ENCODE data around the gene PPP1R18. TPM values are rescaled to one million over a fixed set of nuclear protein-coding genes. Genes with fewer than 3 reads are reported as not detected.
A peak's percentile ranks its signal among the peaks of the same experiment; 100 is the strongest.

The PPP1R18 gene
- total RNA-seq, 1 donor from 2014 or later: 156 TPM

GRCh38 chr6:30657454-30657853 lies 29.0 kb downstream of the PPP1R18 start:
- Histone ChIP-seq H3K9me3 (ENCODE audit: insufficient read depth, low read depth, low read length) (no peaks in the 10 kb centered on the region), H3K4me3 (ENCODE audit: insufficient read depth, low read depth, low read length) (no peak overlapping the region), H3K4me1 (ENCODE audit: insufficient read depth, low read length) (peaks cover 14% of the 10 kb centered on the region), H3K27me3 (ENCODE audit: insufficient read depth, low read length) (no peaks in the 10 kb centered on the region), H3K9ac (ENCODE audit: low read length) (peak overlapping the region; percentile 37), H3K27ac (ENCODE audit: low read depth, low read length) (no peak overlapping the region), H2AFZ (ENCODE audit: low read depth, low read length) (no peak overlapping the region), H3K79me2 (ENCODE audit: insufficient read depth, low read length) (no peaks in the 10 kb centered on the region), H3K36me3 (ENCODE audit: insufficient read depth, low read length) (peaks cover 53% of the 10 kb centered on the region), H3K4me2 (ENCODE audit: low read length) (no peak overlapping the region), H4K20me1 (ENCODE audit: insufficient read depth, low read length) (peaks cover 5% of the 10 kb centered on the region)
- Mint-ChIP-seq H3K4me1 (ENCODE audit: low read depth, unreplicated experiment) (peaks cover 33% of the 10 kb centered on the region), H3K4me3 (ENCODE audit: unreplicated experiment) (peak overlapping the region; percentile 11), H3K27me3 (ENCODE audit: low read depth, unreplicated experiment) (no peaks in the 10 kb centered on the region), H3K9me3 (ENCODE audit: unreplicated experiment) (no peaks in the 10 kb centered on the region), H3K36me3 (ENCODE audit: low read depth, unreplicated experiment) (peaks cover 40% of the 10 kb centered on the region), H3K27ac (ENCODE audit: unreplicated experiment) (peak overlapping the region; percentile 75)
- FAIRE-seq (no peak), DNase-seq (ENCODE audit: low read depth) (no peak)
- TF ChIP-seq EZH2 (IDR thresholded peaks at IDR 0.05; ENCODE audit: insufficient read depth, low read length) (no peak), CTCF (IDR thresholded peaks at IDR 0.05; ENCODE audit: insufficient read depth, low read depth, low read length) (no peak)

GRCh38 chr6:30656513-30656912 lies 29.9 kb downstream of the PPP1R18 start:
- H2AFZ ChIP-seq (ENCODE audit: low read depth, low read length): no peak overlapping the region
- H3K4me2 ChIP-seq (ENCODE audit: low read length): no peak overlapping the region
- no peaks in the 10 kb centered on the region for H3K79me2 ChIP-seq (ENCODE audit: insufficient read depth, low read length)
- peak overlapping the region; percentile 5 for H3K27ac ChIP-seq (ENCODE audit: low read depth, low read length)
- H3K4me1 ChIP-seq (ENCODE audit: insufficient read depth, low read length): peaks cover 14% of the 10 kb centered on the region
- Mint-ChIP-seq H3K9me3 (ENCODE audit: unreplicated experiment) (no peaks in the 10 kb centered on the region), H3K27me3 (ENCODE audit: low read depth, unreplicated experiment) (no peaks in the 10 kb centered on the region), H3K27ac (ENCODE audit: unreplicated experiment) (peak overlapping the region; percentile 18), H3K4me3 (ENCODE audit: unreplicated experiment) (no peak overlapping the region), H3K36me3 (ENCODE audit: low read depth, unreplicated experiment) (peaks cover 34% of the 10 kb centered on the region), H3K4me1 (ENCODE audit: low read depth, unreplicated experiment) (peaks cover 33% of the 10 kb centered on the region)
- H3K4me3 ChIP-seq (ENCODE audit: insufficient read depth, low read depth, low read length): no peak overlapping the region
- H3K9me3 ChIP-seq (ENCODE audit: insufficient read depth, low read depth, low read length): no peaks in the 10 kb centered on the region
- no peaks in the 10 kb centered on the region for H3K27me3 ChIP-seq (ENCODE audit: insufficient read depth, low read length)
- H4K20me1 ChIP-seq (ENCODE audit: insufficient read depth, low read length): peaks cover 5% of the 10 kb centered on the region
- DNase-seq (ENCODE audit: low read depth): no peak
- FAIRE-seq: no peak
- no peak overlapping the region for H3K9ac ChIP-seq (ENCODE audit: low read length)
- TF ChIP-seq EZH2 (IDR thresholded peaks at IDR 0.05; ENCODE audit: insufficient read depth, low read length): no peak
- no peak for TF ChIP-seq CTCF (IDR thresholded peaks at IDR 0.05; ENCODE audit: insufficient read depth, low read depth, low read length)
- peaks cover 52% of the 10 kb centered on the region for H3K36me3 ChIP-seq (ENCODE audit: insufficient read depth, low read length)

GRCh38 chr6:30655743-30656094 lies 30.7 kb downstream of the PPP1R18 start:
- Mint-ChIP-seq H3K36me3 (ENCODE audit: low read depth, unreplicated experiment) (peaks cover 38% of the 10 kb centered on the region), H3K9me3 (ENCODE audit: unreplicated experiment) (no peaks in the 10 kb centered on the region)
- FAIRE-seq: no peak

More at GRCh38 chr6:30655743-30656094, 30.7 kb downstream of the PPP1R18 start:
- Histone ChIP-seq H3K27me3 (ENCODE audit: insufficient read depth, low read length) (no peaks in the 10 kb centered on the region), H3K27ac (ENCODE audit: low read depth, low read length) (peak overlapping the region; percentile 40), H3K9me3 (ENCODE audit: insufficient read depth, low read depth, low read length) (no peaks in the 10 kb centered on the region), H3K4me3 (ENCODE audit: insufficient read depth, low read depth, low read length) (no peak overlapping the region), H3K36me3 (ENCODE audit: insufficient read depth, low read length) (peaks cover 50% of the 10 kb centered on the region), H3K79me2 (ENCODE audit: insufficient read depth, low read length) (no peaks in the 10 kb centered on the region), H2AFZ (ENCODE audit: low read depth, low read length) (no peak overlapping the region), H3K4me1 (ENCODE audit: insufficient read depth, low read length) (peaks cover 14% of the 10 kb centered on the region), H4K20me1 (ENCODE audit: insufficient read depth, low read length) (peaks cover 5% of the 10 kb centered on the region), H3K9ac (ENCODE audit: low read length) (no peak overlapping the region), H3K4me2 (ENCODE audit: low read length) (no peak overlapping the region)
- Mint-ChIP-seq H3K4me3 (ENCODE audit: unreplicated experiment) (peak overlapping the region; percentile 64), H3K4me1 (ENCODE audit: low read depth, unreplicated experiment) (peaks cover 33% of the 10 kb centered on the region), H3K27ac (ENCODE audit: unreplicated experiment) (peak overlapping the region; percentile 20), H3K27me3 (ENCODE audit: low read depth, unreplicated experiment) (no peaks in the 10 kb centered on the region)
- no peak for TF ChIP-seq CTCF (IDR thresholded peaks at IDR 0.05; ENCODE audit: insufficient read depth, low read depth, low read length)
- TF ChIP-seq EZH2 (IDR thresholded peaks at IDR 0.05; ENCODE audit: insufficient read depth, low read length): no peak
- no peak for DNase-seq (ENCODE audit: low read depth)

Data from astrocyte (in vitro differentiated cells and primary cell).